Hematopoietic multipotent progenitor cell treated with erythropoietin and hydrocortisone succinate and interleukin-3 and kit ligand, for 17 days (in vitro differentiated cells): ENCODE data around the gene CAPZA3.
"Not testable (repeated sequence)": the region's sequence is repeated elsewhere in the genome, so short reads cannot be mapped to it uniquely, and the experiment has no call there.

Experiments used
- DNase-seq: peaks from one replicate; pipeline ENCODE4 v3.0.0-alpha.2; 2015; ENCODE audit warnings: low spot score

CAPZA3 gene

GRCh38 chr12:18754124-18754707, 16.3 kb downstream of the CAPZA3 start:
- no peak for DNase-seq

GRCh38 chr12:18755341-18755740, 17.4 kb downstream of the CAPZA3 start:
- DNase-seq: no peak

- DNase-seq: not testable (repeated sequence)
These were observed 28.6 kb downstream of the CAPZA3 start for GRCh38 chr12:18766479-18766878.

GRCh38 chr12:18782827-18783226, 44.9 kb downstream of the CAPZA3 start:
- no peak for DNase-seq

GRCh38 chr12:18785465-18785864, 47.5 kb downstream of the CAPZA3 start:
- DNase-seq: not testable (repeated sequence)
